ENCODE results near the gene ST14.

ST14 gene

GRCh38 chr11:130202009-130202817 lies 42.6 kb downstream of the ST14 start:
- DNase-seq (ENCODE audit: low read depth in 1 of 2, low spot score in 1 of 2): no peak
- in situ Hi-C loops (cut with HindIII; ENCODE audit: low pct_unique_long_range_greater_than_20kb, low sequenced_read_pairs): no loop called here
- no peak for TF ChIP-seq JUND (IDR thresholded peaks at IDR 0.05; ENCODE audit: low read depth)

DNA sequence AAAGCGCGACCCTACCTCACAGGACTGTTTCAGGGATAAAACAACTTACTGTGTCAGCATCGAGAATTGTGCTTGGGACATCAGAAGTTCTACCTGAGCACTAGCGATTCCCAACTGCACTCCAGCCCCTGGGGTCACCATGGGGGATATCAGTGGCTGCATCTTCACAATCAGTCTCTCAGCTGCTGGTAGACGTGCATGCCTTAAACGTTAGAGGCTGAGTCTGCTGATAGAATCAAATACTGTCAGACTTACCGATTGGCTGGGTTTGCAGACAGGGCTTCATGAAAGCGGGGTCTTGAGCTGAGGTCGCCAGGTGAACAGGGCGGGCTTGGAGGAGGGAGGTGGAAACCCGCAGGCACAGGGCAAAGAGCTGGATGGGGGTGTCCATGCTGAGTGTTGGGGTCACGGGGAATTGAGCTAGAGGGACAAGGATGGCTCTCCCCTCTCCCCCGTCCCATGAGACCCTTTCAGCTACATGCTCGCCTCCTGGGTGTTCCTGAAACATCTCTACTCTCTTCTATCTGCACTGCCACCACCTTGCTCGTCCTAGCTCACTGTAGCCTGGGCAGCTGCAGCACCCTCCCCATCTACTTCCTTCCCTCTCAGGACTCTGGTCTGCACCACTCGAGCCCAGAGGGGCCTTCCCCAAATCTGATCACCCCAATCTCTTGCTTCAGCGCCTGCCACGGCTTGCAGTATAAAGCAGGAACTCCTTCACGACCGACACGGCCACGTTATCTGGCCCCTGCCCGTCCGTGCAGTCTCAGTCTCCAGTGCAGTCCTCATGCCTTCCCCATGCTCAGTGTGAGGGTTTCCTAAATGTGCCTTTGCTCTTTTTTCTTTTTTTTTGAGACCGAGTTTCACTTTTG lies 43.5 kb downstream of the ST14 start:
- no peak for TF ChIP-seq JUND (IDR thresholded peaks at IDR 0.05; ENCODE audit: low read depth)
- in situ Hi-C loops (cut with HindIII; ENCODE audit: low pct_unique_long_range_greater_than_20kb, low sequenced_read_pairs): no loop called here

DNA sequence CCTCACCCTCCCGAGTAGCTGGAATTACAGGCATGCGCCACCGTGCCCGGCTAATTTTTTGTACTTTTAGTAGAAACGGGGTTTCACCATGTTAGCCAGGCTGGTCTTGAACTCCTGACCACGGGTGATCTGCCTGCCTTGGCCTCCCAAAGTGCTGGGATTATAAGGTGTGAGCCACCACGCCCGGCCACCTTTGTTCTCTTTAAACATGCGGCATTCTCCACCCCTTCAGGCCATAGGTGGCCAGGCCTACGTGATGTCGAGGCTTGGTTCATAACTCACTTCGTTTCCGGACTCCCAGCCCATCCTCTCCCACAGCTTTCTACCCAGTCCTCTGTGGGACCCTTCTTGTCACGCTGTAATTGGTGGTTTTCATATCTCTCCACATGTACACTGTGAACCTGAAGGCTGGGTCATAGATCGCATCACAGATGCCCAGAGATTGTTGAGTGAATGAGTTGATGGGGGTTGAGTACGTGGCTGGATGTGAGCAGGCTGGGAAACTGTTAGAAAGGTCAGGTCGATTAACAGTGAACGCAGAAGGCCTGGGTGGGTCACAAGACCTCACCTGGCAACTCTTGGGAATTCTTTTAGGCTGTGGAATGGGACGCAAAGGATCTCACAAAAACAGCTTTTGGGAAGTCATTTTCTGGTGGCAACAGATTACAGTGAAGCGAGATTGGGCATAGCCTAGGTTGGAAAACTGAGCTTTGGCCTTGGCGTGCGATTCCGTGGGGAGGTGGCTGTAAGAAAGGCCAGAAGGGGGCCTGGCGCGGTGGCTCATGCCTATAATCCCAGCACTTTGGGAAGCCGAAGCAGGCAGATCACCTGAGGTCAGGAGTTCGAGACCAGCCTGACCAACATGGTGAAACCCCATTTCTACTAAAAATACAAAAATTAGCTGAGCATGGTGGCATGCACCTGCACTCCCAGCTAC lies 44.5 kb downstream of the ST14 start:
- in situ Hi-C loops (cut with HindIII; ENCODE audit: low pct_unique_long_range_greater_than_20kb, low sequenced_read_pairs): no loop called here
- no peak for DNase-seq (ENCODE audit: low read depth in 1 of 2, low spot score in 1 of 2)
- no peak for TF ChIP-seq JUND (IDR thresholded peaks at IDR 0.05; ENCODE audit: low read depth)

More for the DNA sequence above, 43.5 kb downstream of the ST14 start:
- DNase-seq (ENCODE audit: low read depth in 1 of 2, low spot score in 1 of 2): no peak

DNA sequence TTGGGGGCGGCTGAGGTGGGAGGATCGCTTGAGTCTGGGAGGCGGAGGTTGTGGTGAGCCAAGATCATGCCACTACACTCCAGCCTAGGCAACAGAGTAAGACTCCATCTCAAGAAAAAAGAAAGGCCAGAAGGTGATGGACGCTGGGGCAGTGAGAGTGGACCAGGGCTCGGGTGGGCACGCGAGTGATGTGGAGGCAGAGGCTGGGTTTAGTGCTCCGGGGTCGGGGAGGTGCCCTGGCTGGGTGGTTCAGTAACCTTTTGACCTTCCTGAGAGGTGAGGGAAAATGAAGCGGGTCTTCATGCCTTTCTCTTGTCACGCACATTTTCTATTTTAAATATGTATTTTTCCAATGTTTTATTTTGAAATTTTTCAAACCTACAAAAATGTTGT lies 45.1 kb downstream of the ST14 start:
- in situ Hi-C loops (cut with HindIII; ENCODE audit: low pct_unique_long_range_greater_than_20kb, low sequenced_read_pairs): no loop called here
- no peak for TF ChIP-seq JUND (IDR thresholded peaks at IDR 0.05; ENCODE audit: low read depth)
- no peak for DNase-seq (ENCODE audit: low read depth in 1 of 2, low spot score in 1 of 2)

GRCh38 chr11:130206141-130206540 lies 46.6 kb downstream of the ST14 start:
- in situ Hi-C loops (cut with HindIII; ENCODE audit: low pct_unique_long_range_greater_than_20kb, low sequenced_read_pairs): no loop called here
- DNase-seq (ENCODE audit: low read depth in 1 of 2, low spot score in 1 of 2): no peak
- no peak for TF ChIP-seq JUND (IDR thresholded peaks at IDR 0.05; ENCODE audit: low read depth)

GRCh38 chr11:130208241-130209127 lies 48.9 kb downstream of the ST14 start:
- in situ Hi-C loops (cut with HindIII; ENCODE audit: low pct_unique_long_range_greater_than_20kb, low sequenced_read_pairs): no loop called here
- no peak for DNase-seq (ENCODE audit: low read depth in 1 of 2, low spot score in 1 of 2)
- no peak for TF ChIP-seq JUND (IDR thresholded peaks at IDR 0.05; ENCODE audit: low read depth)

DNA sequence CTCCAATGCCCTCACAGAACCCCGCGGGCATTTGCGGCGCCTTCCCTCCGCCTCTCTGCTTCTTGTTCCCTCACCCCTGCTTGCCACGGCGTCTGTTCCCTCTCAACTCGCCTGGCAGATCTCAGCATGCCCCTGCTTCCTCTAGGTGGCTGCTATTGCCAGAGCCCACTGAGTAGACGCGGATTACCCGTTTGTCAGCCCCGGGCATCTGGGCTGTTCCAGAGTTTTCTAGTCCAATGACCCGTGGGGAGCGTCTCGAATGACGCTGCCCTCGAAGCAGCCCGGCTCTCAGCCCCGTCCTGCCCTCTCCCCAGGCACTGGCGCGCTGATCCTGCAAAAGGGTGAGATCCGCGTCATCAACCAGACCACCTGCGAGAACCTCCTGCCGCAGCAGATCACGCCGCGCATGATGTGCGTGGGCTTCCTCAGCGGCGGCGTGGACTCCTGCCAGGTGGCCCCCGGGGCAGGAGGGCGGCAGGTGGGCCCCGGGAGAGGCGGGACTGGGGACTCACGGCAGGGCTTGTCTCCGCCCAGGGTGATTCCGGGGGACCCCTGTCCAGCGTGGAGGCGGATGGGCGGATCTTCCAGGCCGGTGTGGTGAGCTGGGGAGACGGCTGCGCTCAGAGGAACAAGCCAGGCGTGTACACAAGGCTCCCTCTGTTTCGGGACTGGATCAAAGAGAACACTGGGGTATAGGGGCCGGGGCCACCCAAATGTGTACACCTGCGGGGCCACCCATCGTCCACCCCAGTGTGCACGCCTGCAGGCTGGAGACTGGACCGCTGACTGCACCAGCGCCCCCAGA lies 49.7 kb downstream of the ST14 start:
- DNase-seq (ENCODE audit: low read depth in 1 of 2, low spot score in 1 of 2): no peak
- TF ChIP-seq JUND (IDR thresholded peaks at IDR 0.05; ENCODE audit: low read depth): no peak
- in situ Hi-C loops (cut with HindIII; ENCODE audit: low pct_unique_long_range_greater_than_20kb, low sequenced_read_pairs): no loop called here

- in situ Hi-C loops (cut with HindIII; ENCODE audit: low pct_unique_long_range_greater_than_20kb, low sequenced_read_pairs): no loop called here
- TF ChIP-seq JUND (IDR thresholded peaks at IDR 0.05; ENCODE audit: low read depth): no peak
- no peak for DNase-seq (ENCODE audit: low read depth in 1 of 2, low spot score in 1 of 2)
Measured at GRCh38 chr11:130209954-130210854, 50.6 kb downstream of the ST14 start.

- in situ Hi-C loops (cut with HindIII; ENCODE audit: low pct_unique_long_range_greater_than_20kb, low sequenced_read_pairs): no loop called here
- TF ChIP-seq JUND (IDR thresholded peaks at IDR 0.05; ENCODE audit: low read depth): no peak
- no peak for DNase-seq (ENCODE audit: low read depth in 1 of 2, low spot score in 1 of 2)
Measured at GRCh38 chr11:130211144-130211543, 51.6 kb downstream of the ST14 start.
